K562 (cell line): ENCODE data around the gene CRAMP1. TPM values are rescaled to one million over a fixed set of nuclear protein-coding genes. Genes with fewer than 3 reads are reported as not detected.

Source experiments
- EP300 ChIP-seq: IDR thresholded peaks from 2 replicates; pipeline ENCODE4 v1.6.1; 2012; ENCODE audit warnings: low read length, improper control_type of control experiment
- PHB2 ChIP-seq: fragments of 450-650 bp; IDR thresholded peaks from 2 replicates; pipeline ENCODE4 v1.6.1; 2017; ENCODE audit warnings: low read depth
- TRIM25 ChIP-seq: fragments of 450-650 bp; IDR thresholded peaks from 2 replicates; pipeline ENCODE4 v1.7.0; 2016; ENCODE audit warnings: borderline replicate concordance
- ZNF280B ChIP-seq: fragments of 250-450 bp; sonication (Bioruptor Pico); IDR thresholded peaks from 2 replicates; pipeline ENCODE4 v1.5.1; 2021; ENCODE audit warnings: mild to moderate bottlenecking
- ZNF41 ChIP-seq: fragments of 250-450 bp; sonication (Bioruptor Pico); conservative IDR thresholded peaks from 2 replicates; pipeline ENCODE4 v1.4.0; 2020; ENCODE audit warnings: mild to moderate bottlenecking
- polyA plus RNA-seq, 8 experiments: library from polyadenylated mRNA; depleted of rRNA in 4 of 8; stranded (reverse) in 5 of 8; unstranded in 3 of 8; fragments of >200 nt; fragmentation: Nextera tagmentation in 2 of 8; fragmentation: Illumina TruSeq in 1 of 8; extraction: Ambion mirVana in 2 of 8; extraction: Trizol in 1 of 8; gene quantifications; 2 replicates each; pipeline versions ENCODE4 v1.2.1 to v1.2.3, GENCODE V29; 2011 to 2014; ENCODE audit warnings: inconsistent platforms in 1 of 8, missing spikeins in 1 of 8
- total RNA-seq, 7 experiments: library from RNA; depleted of rRNA in 6 of 7; stranded (reverse); fragments of >200 nt in 6 of 7; fragmentation: Illumina TruSeq in 2 of 7; extraction: Trizol in 2 of 7; gene quantifications; 2 replicates each; pipeline versions ENCODE4 v1.2.1 to v1.2.3, GENCODE V29; 2011 to 2021; ENCODE audit warnings: low replicate concordance in 1 of 7
- TF ChIP-seq, protein P1 (sequence below), 3 experiments: IDR thresholded peaks in 2 of 3; conservative IDR thresholded peaks in 1 of 3; 2 replicates each; pipeline ENCODE4 v1.5.1; 2011 to 2012; ENCODE audit warnings: low read length in 3 of 3, mild to moderate bottlenecking in 3 of 3, control low read depth in 2 of 3, improper control_type of control experiment in 1 of 3, inconsistent platforms in 1 of 3, low read depth in 1 of 3, mixed read lengths in 1 of 3, moderate library complexity in 1 of 3; ENCODE audit not compliant: insufficient read depth in 2 of 3

The CRAMP1 gene
- total and polyA plus RNA-seq, 9 of the 15 experiments (the other 6 are each of a cell fraction or from before 2014, with no cell fraction given), result 0.52 to 20.8 (median 7.5) TPM

DNA sequence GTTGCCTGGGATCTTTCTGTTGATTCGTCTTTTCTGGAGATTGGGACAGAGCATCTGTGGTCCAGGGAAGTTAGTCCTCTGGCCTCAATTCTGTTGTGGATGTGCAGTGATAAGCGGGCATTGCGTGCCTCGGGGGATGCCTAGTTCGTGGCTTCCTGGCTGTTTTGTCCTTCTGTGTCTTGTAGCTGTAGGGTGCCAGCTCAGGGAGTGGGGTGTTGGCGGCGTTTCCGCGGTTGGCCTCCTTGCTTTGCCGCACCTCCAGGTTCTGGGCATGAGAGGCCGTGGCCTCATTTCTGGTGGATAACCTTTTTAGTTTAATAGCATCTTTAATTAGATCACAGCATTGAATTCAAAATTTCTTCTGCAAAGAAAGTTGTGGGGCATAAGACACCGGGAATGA lies 64.5 kb downstream of the CRAMP1 start (continued):
- TF ChIP-seq, protein P1, sequence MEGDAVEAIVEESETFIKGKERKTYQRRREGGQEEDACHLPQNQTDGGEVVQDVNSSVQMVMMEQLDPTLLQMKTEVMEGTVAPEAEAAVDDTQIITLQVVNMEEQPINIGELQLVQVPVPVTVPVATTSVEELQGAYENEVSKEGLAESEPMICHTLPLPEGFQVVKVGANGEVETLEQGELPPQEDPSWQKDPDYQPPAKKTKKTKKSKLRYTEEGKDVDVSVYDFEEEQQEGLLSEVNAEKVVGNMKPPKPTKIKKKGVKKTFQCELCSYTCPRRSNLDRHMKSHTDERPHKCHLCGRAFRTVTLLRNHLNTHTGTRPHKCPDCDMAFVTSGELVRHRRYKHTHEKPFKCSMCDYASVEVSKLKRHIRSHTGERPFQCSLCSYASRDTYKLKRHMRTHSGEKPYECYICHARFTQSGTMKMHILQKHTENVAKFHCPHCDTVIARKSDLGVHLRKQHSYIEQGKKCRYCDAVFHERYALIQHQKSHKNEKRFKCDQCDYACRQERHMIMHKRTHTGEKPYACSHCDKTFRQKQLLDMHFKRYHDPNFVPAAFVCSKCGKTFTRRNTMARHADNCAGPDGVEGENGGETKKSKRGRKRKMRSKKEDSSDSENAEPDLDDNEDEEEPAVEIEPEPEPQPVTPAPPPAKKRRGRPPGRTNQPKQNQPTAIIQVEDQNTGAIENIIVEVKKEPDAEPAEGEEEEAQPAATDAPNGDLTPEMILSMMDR (IDR thresholded peaks at IDR 0.05 in 2 of 3, conservative IDR thresholded peaks at IDR 0.05 in 1 of 3; ENCODE audit: insufficient read depth in 2 of 3, low read depth in 1 of 3, low read length in 3 of 3), result no peak
- TF ChIP-seq ZNF280B, result no peak
- no peak for TF ChIP-seq TRIM25
- no peak for TF ChIP-seq PHB2
- no peak for TF ChIP-seq EP300
- no peak for TF ChIP-seq ZNF41 (CRISPR knock-in tag)
